ENCODE measurements around the gene MMEL1. TPM values are rescaled to one million over a fixed set of nuclear protein-coding genes. Genes with fewer than 3 reads are reported as not detected.
A peak's percentile ranks its signal among the peaks of the same experiment; 100 is the strongest.

Gene MMEL1
- total and polyA plus RNA-seq, 11 donors, result 0.30 to 2.6 (median 0.97) TPM; not detected in 5

DNA sequence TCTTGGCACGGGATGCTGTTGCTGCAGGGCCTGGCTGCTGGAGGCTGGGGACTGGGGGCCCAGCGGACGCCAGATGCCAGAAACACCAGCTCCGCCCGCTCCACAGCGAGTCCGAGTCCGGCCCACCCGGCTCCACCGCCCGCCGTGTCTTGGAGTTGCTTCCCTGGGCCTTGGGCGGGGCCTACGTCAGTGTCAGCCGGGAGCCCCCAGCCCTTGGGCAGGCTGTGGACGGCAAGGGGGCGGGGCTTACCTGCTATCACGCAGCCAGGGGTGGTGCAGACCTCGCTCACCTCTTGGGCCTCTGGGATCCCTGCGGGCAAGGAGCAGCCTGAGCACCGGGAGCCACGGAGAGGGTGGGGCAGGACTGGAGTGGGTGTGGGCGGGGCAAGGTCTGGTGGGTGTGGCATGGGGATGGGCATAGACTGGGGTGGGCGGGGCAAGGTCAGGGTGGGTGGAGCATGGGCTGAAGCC, 21.8 kb downstream of the MMEL1 start:
- peaks cover 0 to 28% (median 0%) of the 10 kb centered on the region in 9 donors for H3K27me3 ChIP-seq
- no peak overlapping the region for H3K27ac ChIP-seq
- 9 to 20% (median 10%) methylated on average over 1 to 24 of the region's 24 CpGs for WGBS, 4 donors
- ATAC-seq (peak in 1 of 4 donors; percentile 47), DNase-seq (peak in 3 of 5 donors; percentile 16 to 67 (median 30))
- intact Hi-C loops (cut with DNase I), result no loop called here
- peaks cover 0 to 31% (median 12%) of the 10 kb centered on the region in 12 donors for H3K9me3 ChIP-seq
- TF ChIP-seq, protein P1, sequence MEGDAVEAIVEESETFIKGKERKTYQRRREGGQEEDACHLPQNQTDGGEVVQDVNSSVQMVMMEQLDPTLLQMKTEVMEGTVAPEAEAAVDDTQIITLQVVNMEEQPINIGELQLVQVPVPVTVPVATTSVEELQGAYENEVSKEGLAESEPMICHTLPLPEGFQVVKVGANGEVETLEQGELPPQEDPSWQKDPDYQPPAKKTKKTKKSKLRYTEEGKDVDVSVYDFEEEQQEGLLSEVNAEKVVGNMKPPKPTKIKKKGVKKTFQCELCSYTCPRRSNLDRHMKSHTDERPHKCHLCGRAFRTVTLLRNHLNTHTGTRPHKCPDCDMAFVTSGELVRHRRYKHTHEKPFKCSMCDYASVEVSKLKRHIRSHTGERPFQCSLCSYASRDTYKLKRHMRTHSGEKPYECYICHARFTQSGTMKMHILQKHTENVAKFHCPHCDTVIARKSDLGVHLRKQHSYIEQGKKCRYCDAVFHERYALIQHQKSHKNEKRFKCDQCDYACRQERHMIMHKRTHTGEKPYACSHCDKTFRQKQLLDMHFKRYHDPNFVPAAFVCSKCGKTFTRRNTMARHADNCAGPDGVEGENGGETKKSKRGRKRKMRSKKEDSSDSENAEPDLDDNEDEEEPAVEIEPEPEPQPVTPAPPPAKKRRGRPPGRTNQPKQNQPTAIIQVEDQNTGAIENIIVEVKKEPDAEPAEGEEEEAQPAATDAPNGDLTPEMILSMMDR (IDR thresholded peaks at IDR 0.05), result no peak
- TF ChIP-seq POLR2A (IDR thresholded peaks at IDR 0.05), result no peak
- peak overlapping the region in 1 of 12 donors; percentile 6 for H3K4me3 ChIP-seq
- peaks cover 0 to 10% (median 2%) of the 10 kb centered on the region in 12 donors for H3K4me1 ChIP-seq
- no peaks in the 10 kb centered on the region for H3K36me3 ChIP-seq

DNA sequence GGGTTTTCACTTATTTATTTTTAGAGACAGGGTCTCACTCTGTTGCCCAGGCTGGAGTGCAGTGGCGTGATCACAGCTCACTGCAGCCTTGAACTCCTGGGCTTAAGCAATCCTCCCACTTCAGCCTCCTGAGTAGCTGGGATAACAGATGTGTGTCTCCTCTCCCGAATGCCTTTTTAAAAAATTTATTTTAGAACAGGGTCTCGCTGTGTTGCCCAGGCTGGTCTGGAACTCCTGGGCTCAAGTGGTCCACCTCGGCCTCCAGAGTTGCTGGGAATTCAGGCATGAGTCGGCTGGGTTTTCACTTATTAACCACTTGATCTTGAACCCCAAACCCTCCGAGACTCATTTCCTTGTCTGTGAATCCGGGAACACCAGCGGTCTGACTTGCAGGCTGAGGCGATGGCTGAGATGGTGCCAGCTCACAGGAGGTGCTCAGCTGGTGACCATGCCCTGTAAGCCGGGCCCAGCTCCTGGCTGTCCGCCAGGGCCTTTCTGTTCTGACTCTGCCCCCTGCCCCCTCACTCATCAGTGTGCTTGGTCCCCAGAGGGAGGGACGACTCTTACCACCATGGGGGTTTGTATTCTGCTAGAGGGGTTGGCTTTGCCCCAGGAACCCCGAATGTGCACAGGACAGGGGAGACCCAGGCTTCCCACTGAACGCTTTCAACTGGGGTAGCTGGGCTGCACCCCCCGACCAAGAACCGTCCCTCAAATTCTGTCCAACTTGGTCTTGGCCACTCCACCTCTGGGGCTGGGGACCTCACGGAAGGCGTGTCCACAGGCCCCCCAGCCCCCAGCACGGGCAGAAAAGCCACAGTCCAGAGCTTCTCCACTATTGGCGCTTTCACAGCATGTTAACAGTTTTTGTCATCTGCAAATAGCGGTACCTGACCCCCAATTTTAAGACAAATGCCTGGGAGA, 22.5 kb downstream of the MMEL1 start:
- H3K9me3 ChIP-seq, result peaks cover 0 to 23% (median 10%) of the 10 kb centered on the region in 12 donors
- ATAC-seq (no peak), DNase-seq (peak in 2 of 5 donors; percentile 21 to 37)
- WGBS, 4 donors, result 66 to 73% (median 68%) methylated on average over 17 to 21 of the region's 21 CpGs
- H3K4me3 ChIP-seq, result peak overlapping the region in 1 of 12 donors; percentile 6
- intact Hi-C loops (cut with DNase I), result no loop called here
- H3K27me3 ChIP-seq, result peaks cover 0 to 24% (median 0%) of the 10 kb centered on the region in 9 donors
- no peaks in the 10 kb centered on the region for H3K36me3 ChIP-seq
- peaks cover 0 to 10% (median 2%) of the 10 kb centered on the region in 12 donors for H3K4me1 ChIP-seq
- TF ChIP-seq, protein P1 (IDR thresholded peaks at IDR 0.05), result no peak
- no peak for TF ChIP-seq POLR2A (IDR thresholded peaks at IDR 0.05)
- no peak overlapping the region for H3K27ac ChIP-seq

DNA sequence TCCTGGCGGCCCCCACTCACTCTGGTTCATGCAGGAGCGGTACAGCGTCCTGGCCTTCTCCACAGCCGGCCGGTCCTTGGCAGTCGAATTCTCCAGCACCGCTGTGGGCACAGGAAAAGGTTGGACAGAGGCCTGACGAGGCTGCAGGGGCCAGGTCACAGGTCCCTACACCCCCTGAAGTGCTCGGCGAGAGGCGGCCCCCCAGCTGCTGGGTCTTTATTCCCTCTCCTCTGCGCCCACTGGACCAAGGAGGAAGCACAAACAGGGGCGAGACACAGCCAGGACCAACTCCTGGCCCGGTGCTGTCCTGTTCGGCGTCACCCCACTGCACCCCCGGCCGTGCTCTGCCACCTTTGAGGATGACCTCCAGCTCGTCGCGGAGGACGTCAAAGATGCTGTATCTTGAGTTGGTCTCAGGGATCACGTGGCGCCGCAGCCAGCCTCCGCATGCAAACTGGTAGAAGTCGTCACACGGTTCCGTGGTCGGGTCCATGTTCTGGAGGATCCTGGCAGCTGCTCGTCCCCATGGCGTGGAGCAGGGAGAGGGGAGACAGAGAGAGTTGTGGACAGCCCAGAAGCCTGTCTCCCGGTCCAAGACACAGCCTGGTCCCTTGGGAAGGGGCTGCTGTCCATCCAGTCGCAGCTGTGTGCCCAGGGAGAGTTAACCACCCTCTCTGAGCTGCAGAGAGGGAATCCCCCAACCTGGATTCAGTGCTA, 23.3 kb downstream of the MMEL1 start:
- H3K9me3 ChIP-seq, result peaks cover 0 to 15% (median 8%) of the 10 kb centered on the region in 12 donors
- ATAC-seq (no peak), DNase-seq (peak in 2 of 5 donors; percentile 23 to 50)
- H3K36me3 ChIP-seq, result no peaks in the 10 kb centered on the region
- intact Hi-C loops (cut with DNase I), result no loop called here
- H3K4me3 ChIP-seq, result no peak overlapping the region
- no peak overlapping the region for H3K27ac ChIP-seq
- 83 to 86% (median 84%) methylated on average over 6 to 34 of the region's 34 CpGs for WGBS, 4 donors
- H3K4me1 ChIP-seq, result peaks cover 0 to 10% (median 2%) of the 10 kb centered on the region in 12 donors
- H3K27me3 ChIP-seq, result peaks cover 0 to 28% (median 0%) of the 10 kb centered on the region in 9 donors
- TF ChIP-seq, protein P1 (IDR thresholded peaks at IDR 0.05), result no peak
- no peak for TF ChIP-seq POLR2A (IDR thresholded peaks at IDR 0.05)

Data from heart left ventricle (tissue), 16 donors.